K562 (cell line): ENCODE data around the gene PSPH. TPM values are rescaled to one million over a fixed set of nuclear protein-coding genes. Genes with fewer than 3 reads are reported as not detected.
"Not testable (repeated sequence)": the region's sequence is repeated elsewhere in the genome, so short reads cannot be mapped to it uniquely, and the experiment has no call there.

Source experiments
- ATAC-seq: fragments of 200-7000 bp; cut with Tn5 transposase; 3 replicates; pipeline ENCODE4 v1.9.1; 2020; ENCODE audit warnings: moderate library complexity
- BruUV-seq: library from RNA; stranded (reverse); fragments of 400-500 nt; replicated peaks from 2 replicates; lab custom pipeline; 2021; lab: Mats Ljungman, UMichigan
- CTCF ChIA-PET: fragments of 300-600 bp; formaldehyde crosslinking; extraction: SDS; loops from one replicate; lab custom pipeline; 2021; ENCODE audit warnings: low intra/inter-chr PET ratio; lab: Yijun Ruan, JAX
- POLR2A ChIA-PET: fragments of 300-600, 350-650 bp; sonication (Branson Sonifier 250); formaldehyde crosslinking; extraction: SDS; loops from one replicate; lab custom pipeline; 2021; ENCODE audit warnings: antibody characterized with exemption, inconsistent platforms; lab: Yijun Ruan, JAX
- DNase-seq, 4 experiments: peaks; one replicate each; pipeline versions ENCODE4 v3.0.0 to v3.0.0-alpha.2; 2011 to 2018; ENCODE audit warnings: low spot score in 3 of 4, mixed read lengths in 3 of 4; ENCODE audit errors: extremely low read depth in 1 of 4
- FAIRE-seq: peaks from 2 replicates; lab custom pipeline; 2011; peaks lifted over from hg19 to GRCh38; lab: Jason Lieb, UNC
- H2AFZ ChIP-seq: 2 replicates; pipeline ENCODE4 v1.6.0; 2011; ENCODE audit warnings: low read depth, low read length, control low read depth, inconsistent platforms
- H3K27ac ChIP-seq: fragments of 200-600 bp; 3 replicates; pipeline ENCODE4 v1.8.0; 2011; ENCODE audit warnings: low read depth, mild to moderate bottlenecking, control low read depth, inconsistent platforms, low read length, moderate library complexity, mixed read lengths; ENCODE audit errors: extremely low read depth
- H3K27me3 ChIP-seq, 2 experiments: fragments of 300-600 bp in 1 of 2; 2 replicates in 1 of 2; 3 replicates in 1 of 2; pipeline versions ENCODE4 v1.6.0 to v1.8.0; 2011; ENCODE audit warnings: inconsistent platforms in 2 of 2, low read length in 2 of 2, mild to moderate bottlenecking in 1 of 2, mixed read lengths in 1 of 2, moderate library complexity in 1 of 2; ENCODE audit not compliant: control insufficient read depth in 2 of 2, insufficient read depth in 2 of 2
- H3K36me3 ChIP-seq: fragments of 300-600 bp; 3 replicates; pipeline ENCODE4 v1.8.0; 2011; ENCODE audit warnings: mild to moderate bottlenecking, low read length, inconsistent platforms; ENCODE audit not compliant: control insufficient read depth, insufficient read depth
- H3K4me1 ChIP-seq, 2 experiments: fragments of 200-600 bp in 1 of 2; replicated peaks in 1 of 2; 2 replicates in 1 of 2; 3 replicates in 1 of 2; pipeline versions ENCODE4 v1.5.1 to v1.8.0; 2011; ENCODE audit warnings: inconsistent platforms in 2 of 2, low read length in 2 of 2, mild to moderate bottlenecking in 1 of 2, mixed read lengths in 1 of 2, moderate library complexity in 1 of 2; ENCODE audit not compliant: control insufficient read depth in 2 of 2, insufficient read depth in 2 of 2
- H3K4me2 ChIP-seq: 2 replicates; pipeline ENCODE4 v1.6.1; 2011; ENCODE audit warnings: low read length, control low read depth, inconsistent platforms, mixed read lengths; ENCODE audit not compliant: insufficient read depth
- H3K4me3 ChIP-seq: fragments of 200-600 bp; sonication (generic), shearing (Covaris generic); 2 replicates; pipeline ENCODE4 v1.5.1; 2016; ENCODE audit warnings: control low read depth, inconsistent platforms
- H3K79me2 ChIP-seq: fragments of 200-600 bp; 3 replicates; pipeline ENCODE4 v1.8.0; 2011; ENCODE audit warnings: low read length, inconsistent platforms; ENCODE audit not compliant: control insufficient read depth, insufficient read depth
- H3K9ac ChIP-seq, 2 experiments: 2 replicates each; pipeline versions ENCODE4 v1.6.0 to v1.6.1; 2011; ENCODE audit warnings: low read depth in 2 of 2, low read length in 2 of 2, control low read depth in 1 of 2, inconsistent platforms in 1 of 2, mild to moderate bottlenecking in 1 of 2, mixed read lengths in 1 of 2; ENCODE audit not compliant: insufficient read depth in 1 of 2
- H3K9me1 ChIP-seq: one replicate; pipeline ENCODE4 v1.6.0; 2011; ENCODE audit warnings: inconsistent platforms, mild to moderate bottlenecking, low read length, moderate library complexity; ENCODE audit not compliant: control insufficient read depth, insufficient read depth
- H3K9me3 ChIP-seq: replicated peaks from 2 replicates; pipeline ENCODE4 v1.5.1; 2011; ENCODE audit warnings: low read depth, low read length, inconsistent platforms; ENCODE audit not compliant: control insufficient read depth, insufficient read depth
- H4K20me1 ChIP-seq: replicated peaks from 2 replicates; pipeline ENCODE4 v1.6.1; 2011; ENCODE audit warnings: low read length, inconsistent platforms, mixed read lengths; ENCODE audit not compliant: control insufficient read depth, insufficient read depth
- NFIC ChIP-seq: fragments of 450-650 bp; IDR thresholded peaks from 2 replicates; pipeline ENCODE4 v1.6.1; 2017; ENCODE audit warnings: mild to moderate bottlenecking, inconsistent platforms
- ZNF384 ChIP-seq: IDR thresholded peaks from 2 replicates; pipeline ENCODE4 v1.6.1; 2012; ENCODE audit warnings: low read depth, low read length, improper control_type of control experiment
- WGBS: fragments of 100-300 bp; shearing (Covaris generic); methylation state at CpG from one replicate; pipeline ENCODE4 v1.1.6; 2016; ENCODE audit warnings: low coverage, mixed read lengths; ENCODE audit not compliant: insufficient coverage; ENCODE audit errors: missing lambda C conversion rate; 5-methylcytosine and 5-hydroxymethylcytosine counted together
- in situ Hi-C: fragments of 300-500 bp; cut with MboI; formaldehyde crosslinking; loops from 4 replicates; pipeline ENCODE4 v1.15.0; 2018; ENCODE audit warnings: inconsistent platforms, mixed read lengths
- intact Hi-C: fragments of 100-400 bp; cut with micrococcal nuclease; formaldehyde crosslinking; loops from 2 replicates; pipeline ENCODE4 v1.14.2; 2022
- polyA plus RNA-seq, 8 experiments: library from polyadenylated mRNA; depleted of rRNA in 4 of 8; stranded (reverse) in 5 of 8; unstranded in 3 of 8; fragments of >200 nt; fragmentation: Nextera tagmentation in 2 of 8; fragmentation: Illumina TruSeq in 1 of 8; extraction: Ambion mirVana in 2 of 8; extraction: Trizol in 1 of 8; gene quantifications; 2 replicates each; pipeline versions ENCODE4 v1.2.1 to v1.2.3, GENCODE V29; 2011 to 2014; ENCODE audit warnings: inconsistent platforms in 1 of 8, missing spikeins in 1 of 8
- total RNA-seq, 7 experiments: library from RNA; depleted of rRNA in 6 of 7; stranded (reverse); fragments of >200 nt in 6 of 7; fragmentation: Illumina TruSeq in 2 of 7; extraction: Trizol in 2 of 7; gene quantifications; 2 replicates each; pipeline versions ENCODE4 v1.2.1 to v1.2.3, GENCODE V29; 2011 to 2021; ENCODE audit warnings: low replicate concordance in 1 of 7
- TF ChIP-seq, protein P1 (sequence below): fragments of 450-650 bp; IDR thresholded peaks from 2 replicates; pipeline ENCODE4 v1.6.1; 2018; ENCODE audit not compliant: partially characterized antibody

The PSPH gene
- total and polyA plus RNA-seq, 9 of the 15 experiments (the other 6 are each of a cell fraction or from before 2014, with no cell fraction given): 6.3 to 46.8 (median 20.2) TPM

DNA sequence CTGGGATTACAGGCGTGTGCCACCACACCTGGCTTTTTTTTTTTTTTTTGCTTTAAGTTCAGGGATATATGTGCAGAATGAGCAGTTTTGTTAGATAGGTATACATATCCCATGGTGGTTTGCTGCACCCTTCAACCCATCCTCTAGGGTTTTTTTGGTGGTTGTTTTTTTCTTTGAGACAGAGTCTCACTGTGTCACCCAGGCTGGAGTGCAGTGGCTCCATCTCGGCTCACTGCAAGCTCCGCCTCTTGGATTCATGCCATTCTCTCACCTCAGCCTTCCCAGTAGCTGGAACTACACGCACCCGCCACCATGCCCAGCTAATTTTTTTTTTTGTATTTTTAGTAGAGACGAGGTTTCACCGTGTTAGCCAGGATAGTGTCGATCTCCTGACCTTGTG, 2.5 kb downstream of the PSPH start:
- Histone ChIP-seq H3K4me1 (peaks cover 17 to 28% of the 10 kb centered on the region in 2 experiments), H3K79me2 (peaks cover 49% of the 10 kb centered on the region), H3K36me3 (peaks cover 11% of the 10 kb centered on the region), H3K4me2 (peak overlapping the region; percentile 92; the same call in 1 of the 2 replicates)
- in situ Hi-C loops, H3K9me1 ChIP-seq, BruUV-seq, FAIRE-seq, ATAC-seq, H3K9ac ChIP-seq, H4K20me1 ChIP-seq, H3K27ac ChIP-seq, H3K27me3 ChIP-seq, CTCF ChIA-PET, intact Hi-C loops, H2AFZ ChIP-seq, H3K9me3 ChIP-seq, H3K4me3 ChIP-seq: not testable (repeated sequence)
- POLR2A ChIA-PET: interaction anchor here (3.0 kb wide), 1 partner anchor 15 kb away, joined by 40 read pairs; the partner anchor contains the start of gene SUMF2
- TF ChIP-seq ZNF384 (peak; percentile 22; the same call in 1 of the 2 replicates), NFIC (peak; percentile 86)
- TF ChIP-seq, protein P1, sequence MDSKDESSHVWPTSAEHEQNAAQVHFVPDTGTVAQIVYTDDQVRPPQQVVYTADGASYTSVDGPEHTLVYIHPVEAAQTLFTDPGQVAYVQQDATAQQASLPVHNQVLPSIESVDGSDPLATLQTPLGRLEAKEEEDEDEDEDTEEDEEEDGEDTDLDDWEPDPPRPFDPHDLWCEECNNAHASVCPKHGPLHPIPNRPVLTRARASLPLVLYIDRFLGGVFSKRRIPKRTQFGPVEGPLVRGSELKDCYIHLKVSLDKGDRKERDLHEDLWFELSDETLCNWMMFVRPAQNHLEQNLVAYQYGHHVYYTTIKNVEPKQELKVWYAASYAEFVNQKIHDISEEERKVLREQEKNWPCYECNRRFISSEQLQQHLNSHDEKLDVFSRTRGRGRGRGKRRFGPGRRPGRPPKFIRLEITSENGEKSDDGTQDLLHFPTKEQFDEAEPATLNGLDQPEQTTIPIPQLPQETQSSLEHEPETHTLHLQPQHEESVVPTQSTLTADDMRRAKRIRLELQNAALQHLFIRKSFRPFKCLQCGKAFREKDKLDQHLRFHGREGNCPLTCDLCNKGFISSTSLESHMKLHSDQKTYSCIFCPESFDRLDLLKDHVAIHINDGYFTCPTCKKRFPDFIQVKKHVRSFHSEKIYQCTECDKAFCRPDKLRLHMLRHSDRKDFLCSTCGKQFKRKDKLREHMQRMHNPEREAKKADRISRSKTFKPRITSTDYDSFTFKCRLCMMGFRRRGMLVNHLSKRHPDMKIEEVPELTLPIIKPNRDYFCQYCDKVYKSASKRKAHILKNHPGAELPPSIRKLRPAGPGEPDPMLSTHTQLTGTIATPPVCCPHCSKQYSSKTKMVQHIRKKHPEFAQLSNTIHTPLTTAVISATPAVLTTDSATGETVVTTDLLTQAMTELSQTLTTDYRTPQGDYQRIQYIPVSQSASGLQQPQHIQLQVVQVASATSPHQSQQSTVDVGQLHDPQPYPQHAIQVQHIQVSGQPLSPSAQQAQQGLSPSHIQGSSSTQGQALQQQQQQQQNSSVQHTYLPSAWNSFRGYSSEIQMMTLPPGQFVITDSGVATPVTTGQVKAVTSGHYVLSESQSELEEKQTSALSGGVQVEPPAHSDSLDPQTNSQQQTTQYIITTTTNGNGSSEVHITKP: peak; percentile 17
- DNase-seq: peak in 1 of 4 experiments; percentile 63
- 21% methylated on average over 8 of the region's 8 CpGs for WGBS
